NB4 (cell line): ENCODE measurements around the gene PI3.

Experiments used
- MAX ChIP-seq: IDR thresholded peaks from 2 replicates; pipeline ENCODE4 v1.6.1; 2011; ENCODE audit warnings: low read depth, low read length
- MYC ChIP-seq: IDR thresholded peaks from 2 replicates; pipeline ENCODE4 v1.6.1; 2011; ENCODE audit warnings: low read depth, low read length
- POLR2A ChIP-seq: IDR thresholded peaks from 2 replicates; pipeline ENCODE4 v1.6.1; 2011; ENCODE audit warnings: mild to moderate bottlenecking; ENCODE audit not compliant: insufficient read length; ENCODE audit errors: extremely low read depth
- TF ChIP-seq, protein P1 (sequence below): IDR thresholded peaks from one replicate; pipeline ENCODE4 v1.5.1; 2012; ENCODE audit warnings: low read depth, low read length

- TF ChIP-seq, protein P1, sequence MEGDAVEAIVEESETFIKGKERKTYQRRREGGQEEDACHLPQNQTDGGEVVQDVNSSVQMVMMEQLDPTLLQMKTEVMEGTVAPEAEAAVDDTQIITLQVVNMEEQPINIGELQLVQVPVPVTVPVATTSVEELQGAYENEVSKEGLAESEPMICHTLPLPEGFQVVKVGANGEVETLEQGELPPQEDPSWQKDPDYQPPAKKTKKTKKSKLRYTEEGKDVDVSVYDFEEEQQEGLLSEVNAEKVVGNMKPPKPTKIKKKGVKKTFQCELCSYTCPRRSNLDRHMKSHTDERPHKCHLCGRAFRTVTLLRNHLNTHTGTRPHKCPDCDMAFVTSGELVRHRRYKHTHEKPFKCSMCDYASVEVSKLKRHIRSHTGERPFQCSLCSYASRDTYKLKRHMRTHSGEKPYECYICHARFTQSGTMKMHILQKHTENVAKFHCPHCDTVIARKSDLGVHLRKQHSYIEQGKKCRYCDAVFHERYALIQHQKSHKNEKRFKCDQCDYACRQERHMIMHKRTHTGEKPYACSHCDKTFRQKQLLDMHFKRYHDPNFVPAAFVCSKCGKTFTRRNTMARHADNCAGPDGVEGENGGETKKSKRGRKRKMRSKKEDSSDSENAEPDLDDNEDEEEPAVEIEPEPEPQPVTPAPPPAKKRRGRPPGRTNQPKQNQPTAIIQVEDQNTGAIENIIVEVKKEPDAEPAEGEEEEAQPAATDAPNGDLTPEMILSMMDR = no peak
- TF ChIP-seq MYC (no peak), POLR2A (no peak), MAX (no peak)
Observed at GRCh38 chr20:45223136-45223535, 48.4 kb downstream of the PI3 start.
